Measurements from ENCODE around the gene ADCY1. TPM values are rescaled to one million over a fixed set of nuclear protein-coding genes. Genes with fewer than 3 reads are reported as not detected.
A peak's percentile ranks its signal among the peaks of the same experiment; 100 is the strongest.

The ADCY1 gene
- total RNA-seq, 2 donors from 2014 or later = 15.3 to 18.5 TPM

DNA sequence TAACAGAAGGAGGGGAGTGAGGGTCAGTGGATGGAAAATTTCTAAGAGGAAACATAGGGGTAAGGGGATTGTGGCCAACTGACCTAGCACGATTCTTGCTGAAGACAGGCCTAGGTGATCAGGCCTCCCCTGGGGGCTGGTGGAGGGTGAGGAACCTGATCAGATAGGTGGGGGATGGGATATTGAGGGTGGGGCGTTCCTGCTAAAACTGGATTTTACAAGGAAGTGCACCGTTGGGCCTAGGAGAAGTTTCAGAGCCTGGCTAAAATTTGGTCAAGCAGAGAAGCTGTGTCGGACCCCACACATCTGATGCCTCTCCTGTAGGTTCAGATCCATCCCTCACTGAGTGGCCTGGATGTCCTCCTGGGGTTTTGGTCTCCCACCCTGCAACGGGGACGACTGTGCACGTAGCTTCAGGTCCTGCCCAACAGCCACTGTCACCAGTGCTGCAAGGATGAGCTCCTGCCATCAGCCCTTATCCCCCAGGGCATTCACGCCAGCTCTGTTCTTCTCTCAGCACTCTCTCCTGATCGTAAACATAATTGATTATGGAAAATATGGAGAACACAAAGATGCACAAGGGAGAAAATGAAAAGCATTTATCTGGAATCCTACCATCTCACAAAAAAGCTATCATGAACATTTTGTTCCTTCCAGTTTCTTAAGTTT, 89.9 kb downstream of the ADCY1 start:
- Mint-ChIP-seq H3K4me3 (no peak overlapping the region), H3K9me3 (peaks cover 4% of the 10 kb centered on the region), H3K4me1 (peaks cover 8% of the 10 kb centered on the region), H3K36me3 (ENCODE audit: low read depth) (peaks cover 2% of the 10 kb centered on the region), H3K27ac (no peak overlapping the region), H3K27me3 (ENCODE audit: insufficient read depth) (no peaks in the 10 kb centered on the region)
- no peaks in the 10 kb centered on the region for H3K36me3 ChIP-seq (ENCODE audit: control insufficient read depth, insufficient read depth, low read length)
- no peaks in the 10 kb centered on the region for H3K27me3 ChIP-seq (ENCODE audit: control insufficient read depth, insufficient read depth, low read length, poor library complexity, severe bottlenecking)
- 78 to 82% methylated on average over 7 to 9 of the region's 9 CpGs for WGBS, 2 experiments (ENCODE audit: insufficient coverage in 1 of 2, insufficient read length in 1 of 2)
- no peak overlapping the region for H3K27ac ChIP-seq (ENCODE audit: low read depth, low read length)
- no peak overlapping the region for H3K9ac ChIP-seq (ENCODE audit: extremely low read depth, low read length, poor library complexity, severe bottlenecking)
- TF ChIP-seq, protein P1, sequence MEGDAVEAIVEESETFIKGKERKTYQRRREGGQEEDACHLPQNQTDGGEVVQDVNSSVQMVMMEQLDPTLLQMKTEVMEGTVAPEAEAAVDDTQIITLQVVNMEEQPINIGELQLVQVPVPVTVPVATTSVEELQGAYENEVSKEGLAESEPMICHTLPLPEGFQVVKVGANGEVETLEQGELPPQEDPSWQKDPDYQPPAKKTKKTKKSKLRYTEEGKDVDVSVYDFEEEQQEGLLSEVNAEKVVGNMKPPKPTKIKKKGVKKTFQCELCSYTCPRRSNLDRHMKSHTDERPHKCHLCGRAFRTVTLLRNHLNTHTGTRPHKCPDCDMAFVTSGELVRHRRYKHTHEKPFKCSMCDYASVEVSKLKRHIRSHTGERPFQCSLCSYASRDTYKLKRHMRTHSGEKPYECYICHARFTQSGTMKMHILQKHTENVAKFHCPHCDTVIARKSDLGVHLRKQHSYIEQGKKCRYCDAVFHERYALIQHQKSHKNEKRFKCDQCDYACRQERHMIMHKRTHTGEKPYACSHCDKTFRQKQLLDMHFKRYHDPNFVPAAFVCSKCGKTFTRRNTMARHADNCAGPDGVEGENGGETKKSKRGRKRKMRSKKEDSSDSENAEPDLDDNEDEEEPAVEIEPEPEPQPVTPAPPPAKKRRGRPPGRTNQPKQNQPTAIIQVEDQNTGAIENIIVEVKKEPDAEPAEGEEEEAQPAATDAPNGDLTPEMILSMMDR (conservative IDR thresholded peaks at IDR 0.05) = no peak
- no peaks in the 10 kb centered on the region for H3K4me1 ChIP-seq (ENCODE audit: control insufficient read depth, insufficient read depth, low read length)
- H3K4me3 ChIP-seq (ENCODE audit: low read length) = no peak overlapping the region
- peak; percentile 26 for DNase-seq
- H3K9me3 ChIP-seq (ENCODE audit: control insufficient read depth, low read length) = no peaks in the 10 kb centered on the region

DNA sequence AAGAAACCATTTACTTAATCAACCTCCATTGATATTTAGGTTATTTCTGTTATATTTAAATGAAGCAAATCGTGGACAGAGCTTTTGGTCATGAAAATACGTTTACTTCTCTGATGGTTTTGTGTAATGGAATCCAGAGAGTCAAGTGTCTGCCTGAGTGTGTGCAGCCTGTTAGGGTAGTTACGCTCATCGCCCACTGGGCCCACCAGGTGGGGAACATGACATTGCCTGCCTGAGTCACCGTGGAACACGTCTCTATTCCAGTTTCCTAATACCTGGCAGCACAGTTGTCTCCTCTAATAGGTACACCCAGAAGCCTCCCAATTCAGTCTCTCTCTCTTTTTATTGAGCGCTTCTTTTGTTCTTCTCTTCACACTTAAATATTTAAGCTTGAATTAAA, 91.0 kb downstream of the ADCY1 start:
- H3K4me3 Mint-ChIP-seq = no peak overlapping the region
- Histone ChIP-seq H3K9ac (ENCODE audit: extremely low read depth, low read length, poor library complexity, severe bottlenecking) (no peak overlapping the region), H3K27me3 (ENCODE audit: control insufficient read depth, insufficient read depth, low read length, poor library complexity, severe bottlenecking) (no peaks in the 10 kb centered on the region), H3K9me3 (ENCODE audit: control insufficient read depth, low read length) (no peaks in the 10 kb centered on the region), H3K27ac (ENCODE audit: low read depth, low read length) (no peak overlapping the region), H3K4me1 (ENCODE audit: control insufficient read depth, insufficient read depth, low read length) (no peaks in the 10 kb centered on the region), H3K36me3 (ENCODE audit: control insufficient read depth, insufficient read depth, low read length) (no peaks in the 10 kb centered on the region), H3K4me3 (ENCODE audit: low read length) (no peak overlapping the region)
- H3K27me3 Mint-ChIP-seq (ENCODE audit: insufficient read depth) = no peaks in the 10 kb centered on the region
- H3K36me3 Mint-ChIP-seq (ENCODE audit: low read depth) = peaks cover 2% of the 10 kb centered on the region
- H3K9me3 Mint-ChIP-seq = peaks cover 4% of the 10 kb centered on the region
- peak; percentile 35 for DNase-seq
- WGBS, 2 experiments (ENCODE audit: insufficient coverage in 1 of 2, insufficient read length in 1 of 2) = 87 to 89% methylated on average over 5 to 7 of the region's 7 CpGs
- peaks cover 8% of the 10 kb centered on the region for H3K4me1 Mint-ChIP-seq
- H3K27ac Mint-ChIP-seq = no peak overlapping the region
- TF ChIP-seq, protein P1 (conservative IDR thresholded peaks at IDR 0.05) = peak; percentile 13

DNA sequence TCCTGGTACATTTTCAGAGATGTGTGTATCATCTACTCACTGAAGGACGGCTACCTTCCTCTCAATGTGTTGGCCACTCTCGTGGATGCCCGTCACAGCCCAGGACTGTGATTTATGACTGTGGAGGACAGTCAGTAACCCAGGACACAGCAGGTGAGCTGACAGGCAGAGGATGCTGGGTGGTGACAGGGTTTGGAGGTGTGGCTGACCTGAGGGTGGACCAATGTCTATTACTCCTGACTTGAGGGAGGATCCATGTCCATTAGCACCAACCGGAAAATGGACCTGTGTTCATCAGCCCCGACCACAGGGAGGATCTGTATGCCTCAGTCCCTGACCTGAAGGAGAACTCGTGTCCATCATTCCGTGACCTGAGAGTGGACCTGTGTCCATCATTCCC, 96.1 kb downstream of the ADCY1 start:
- 78 to 79% methylated on average over 5 to 7 of the region's 7 CpGs for WGBS, 2 experiments (ENCODE audit: insufficient coverage in 1 of 2, insufficient read length in 1 of 2)
- H3K27me3 ChIP-seq (ENCODE audit: control insufficient read depth, insufficient read depth, low read length, poor library complexity, severe bottlenecking) = no peaks in the 10 kb centered on the region
- no peak overlapping the region for H3K4me3 Mint-ChIP-seq
- H3K4me3 ChIP-seq (ENCODE audit: low read length) = no peak overlapping the region
- no peak overlapping the region for H3K9ac ChIP-seq (ENCODE audit: extremely low read depth, low read length, poor library complexity, severe bottlenecking)
- H3K4me1 ChIP-seq (ENCODE audit: control insufficient read depth, insufficient read depth, low read length) = no peaks in the 10 kb centered on the region
- H3K27me3 Mint-ChIP-seq (ENCODE audit: insufficient read depth) = no peaks in the 10 kb centered on the region
- DNase-seq = peak; percentile 15
- peaks cover 6% of the 10 kb centered on the region for H3K4me1 Mint-ChIP-seq
- no peak overlapping the region for H3K27ac Mint-ChIP-seq
- H3K36me3 ChIP-seq (ENCODE audit: control insufficient read depth, insufficient read depth, low read length) = no peaks in the 10 kb centered on the region
- TF ChIP-seq, protein P1 (conservative IDR thresholded peaks at IDR 0.05) = no peak
- no peak overlapping the region for H3K27ac ChIP-seq (ENCODE audit: low read depth, low read length)
- no peaks in the 10 kb centered on the region for H3K9me3 ChIP-seq (ENCODE audit: control insufficient read depth, low read length)
- peaks cover 4% of the 10 kb centered on the region for H3K9me3 Mint-ChIP-seq
- H3K36me3 Mint-ChIP-seq (ENCODE audit: low read depth) = no peaks in the 10 kb centered on the region
